ENCODE measurements around the gene CPS1. TPM values are rescaled to one million over a fixed set of nuclear protein-coding genes. Genes with fewer than 3 reads are reported as not detected.

Gene CPS1
- total RNA-seq, 1 experiment from 2014 or later = 14.2 TPM

- H2AK5ac ChIP-seq (ENCODE audit: insufficient read length, low read length) = no peak overlapping the region
- H2AFZ ChIP-seq (ENCODE audit: low read length) = no peak overlapping the region
- no peak overlapping the region for H3K4me2 ChIP-seq (ENCODE audit: insufficient read depth, insufficient read length, low read length)
- no peak overlapping the region for H4K5ac ChIP-seq (ENCODE audit: insufficient read length, low read depth, low read length)
- no peak overlapping the region for H3K27ac ChIP-seq (ENCODE audit: insufficient read length, low read depth, low read length)
- H4K8ac ChIP-seq (replicated peaks; ENCODE audit: insufficient read length, low read depth, low read length) = no peak overlapping the region
- no peak overlapping the region for H3T11ph ChIP-seq (ENCODE audit: low read length)
- no peak overlapping the region for H2BK20ac ChIP-seq (ENCODE audit: low read depth, low read length, poor library complexity, severe bottlenecking)
- H3K56ac ChIP-seq (ENCODE audit: insufficient read length, low read depth, low read length) = no peak overlapping the region
- Mint-ChIP-seq H3K27ac (no peak overlapping the region), H3K4me1 (peaks cover 21 to 22% of the 10 kb centered on the region in 2 experiments), H3K27me3 (ENCODE audit: low read depth) (no peaks in the 10 kb centered on the region; the same call in 1 of the 2 replicates), H3K36me3 (ENCODE audit: insufficient read depth in 1 of 3, low read depth in 3 of 3) (peaks cover 0 to 9% (median 0%) of the 10 kb centered on the region in 3 experiments; a peak in 2 of 7 replicates), H3K9me3 (peaks cover 0 to 1% of the 10 kb centered on the region in 2 experiments; a peak in 2 of 5 replicates), H3K4me3 (no peak overlapping the region)
- H3K9me3 ChIP-seq (ENCODE audit: control insufficient read depth, low read depth, low read length) = no peaks in the 10 kb centered on the region
- no peaks in the 10 kb centered on the region for H3K27me3 ChIP-seq (ENCODE audit: insufficient read depth, low read length)
- H4K91ac ChIP-seq (ENCODE audit: insufficient read length, low read depth, low read length) = no peak overlapping the region
- H3K23ac ChIP-seq (ENCODE audit: insufficient read length, low read depth, low read length) = no peak overlapping the region
- H4K20me1 ChIP-seq (ENCODE audit: control insufficient read depth, insufficient read depth, insufficient read length) = no peaks in the 10 kb centered on the region
- no peaks in the 10 kb centered on the region for H3K79me2 ChIP-seq (ENCODE audit: insufficient read depth, low read length)
- H3K18ac ChIP-seq (ENCODE audit: insufficient read length, low read depth, low read length) = no peak overlapping the region
- no peaks in the 10 kb centered on the region; the same call in 1 of the 2 replicates for H3K4me1 ChIP-seq (ENCODE audit: insufficient read depth, low read length)
- no peak overlapping the region for H3K9ac ChIP-seq (ENCODE audit: extremely low read depth, insufficient read length, low read length)
- TF ChIP-seq CTCF (conservative IDR thresholded peaks at IDR 0.05) = no peak
- H2BK5ac ChIP-seq (ENCODE audit: insufficient read length, low read length) = no peak overlapping the region
- no peak overlapping the region for H2BK12ac ChIP-seq (ENCODE audit: insufficient read length, low read depth, low read length)
- H3K23me2 ChIP-seq (ENCODE audit: insufficient read length, low read depth, low read length, poor library complexity, severe bottlenecking) = no peaks in the 10 kb centered on the region
- no peak overlapping the region for H2BK15ac ChIP-seq (ENCODE audit: low read depth, low read length)
- no peak overlapping the region for H2BK120ac ChIP-seq (ENCODE audit: low read depth, low read length, poor library complexity, severe bottlenecking)
- no peak for DNase-seq
- H3K14ac ChIP-seq (ENCODE audit: insufficient read depth, low read length) = no peak overlapping the region
- no CpG with 5 or more reads among the region's 1 CpG for WGBS (ENCODE audit: extremely low coverage, insufficient read length, low lambda C conversion rate)
- H3K79me1 ChIP-seq (ENCODE audit: insufficient read depth, low read depth, low read length, poor library complexity, severe bottlenecking) = no peaks in the 10 kb centered on the region
- H3K4ac ChIP-seq (ENCODE audit: low read depth, low read length) = no peak overlapping the region
Measured at GRCh38 chr2:210635257-210635656, 78.9 kb downstream of the CPS1 start.

All from H9 (cell line).